ENCODE data around the gene RASAL1.
A peak's percentile ranks its signal among the peaks of the same experiment; 100 is the strongest.

RASAL1 gene

DNA sequence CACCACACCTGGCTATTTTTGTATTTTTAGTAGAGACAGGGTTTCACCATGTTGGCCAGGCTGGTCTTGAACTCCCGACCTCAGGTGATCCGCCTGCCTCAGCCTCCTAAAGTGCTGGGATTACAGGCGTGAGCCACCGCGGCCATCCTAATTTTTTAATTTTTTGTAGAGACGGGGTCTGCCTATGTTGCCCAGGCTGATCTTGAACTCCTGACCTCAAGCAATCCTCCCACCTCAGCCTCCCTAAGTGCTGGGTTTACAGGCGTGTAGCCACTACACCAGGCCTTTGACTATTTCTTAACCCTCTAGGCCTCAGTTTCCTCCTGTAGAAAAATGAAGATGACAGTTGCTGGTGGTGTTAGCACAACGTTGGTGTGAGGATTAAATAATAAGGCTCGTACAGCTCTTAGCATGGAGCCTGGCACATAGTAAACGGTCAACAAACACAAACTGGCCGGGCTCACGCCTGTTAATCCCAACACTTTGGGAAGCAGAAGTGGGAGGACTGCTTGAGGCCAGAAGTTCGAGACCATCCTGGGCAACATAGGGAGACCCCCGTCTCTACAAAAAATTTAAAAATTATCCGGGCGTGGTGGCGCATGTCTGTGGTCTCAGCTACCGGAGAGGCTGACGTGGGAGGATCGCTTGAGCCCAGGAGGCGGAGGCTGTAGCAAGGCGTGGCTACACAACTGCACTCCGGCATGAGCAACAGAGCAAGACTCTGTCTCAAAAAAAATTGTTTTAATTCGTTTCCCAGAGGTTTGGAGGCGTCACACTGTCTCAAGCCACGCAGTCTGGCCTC, 48.7 kb upstream of the RASAL1 start (continued):
- peak; percentile 49; the same call in 1 of the 2 replicates for TF ChIP-seq OSR2 (tag by site-specific recombination; IDR thresholded peaks at IDR 0.05)
- TF ChIP-seq, protein P1, sequence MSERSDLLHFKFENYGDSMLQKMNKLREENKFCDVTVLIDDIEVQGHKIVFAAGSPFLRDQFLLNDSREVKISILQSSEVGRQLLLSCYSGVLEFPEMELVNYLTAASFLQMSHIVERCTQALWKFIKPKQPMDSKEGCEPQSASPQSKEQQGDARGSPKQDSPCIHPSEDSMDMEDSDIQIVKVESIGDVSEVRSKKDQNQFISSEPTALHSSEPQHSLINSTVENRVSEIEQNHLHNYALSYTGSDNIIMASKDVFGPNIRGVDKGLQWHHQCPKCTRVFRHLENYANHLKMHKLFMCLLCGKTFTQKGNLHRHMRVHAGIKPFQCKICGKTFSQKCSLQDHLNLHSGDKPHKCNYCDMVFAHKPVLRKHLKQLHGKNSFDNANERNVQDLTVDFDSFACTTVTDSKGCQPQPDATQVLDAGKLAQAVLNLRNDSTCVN (tag by site-specific recombination; optimal IDR thresholded peaks at IDR 0.05): no peak
- TF ChIP-seq ZFP69B (tag by site-specific recombination; IDR thresholded peaks at IDR 0.05): no peak
- TF ChIP-seq, protein P2, sequence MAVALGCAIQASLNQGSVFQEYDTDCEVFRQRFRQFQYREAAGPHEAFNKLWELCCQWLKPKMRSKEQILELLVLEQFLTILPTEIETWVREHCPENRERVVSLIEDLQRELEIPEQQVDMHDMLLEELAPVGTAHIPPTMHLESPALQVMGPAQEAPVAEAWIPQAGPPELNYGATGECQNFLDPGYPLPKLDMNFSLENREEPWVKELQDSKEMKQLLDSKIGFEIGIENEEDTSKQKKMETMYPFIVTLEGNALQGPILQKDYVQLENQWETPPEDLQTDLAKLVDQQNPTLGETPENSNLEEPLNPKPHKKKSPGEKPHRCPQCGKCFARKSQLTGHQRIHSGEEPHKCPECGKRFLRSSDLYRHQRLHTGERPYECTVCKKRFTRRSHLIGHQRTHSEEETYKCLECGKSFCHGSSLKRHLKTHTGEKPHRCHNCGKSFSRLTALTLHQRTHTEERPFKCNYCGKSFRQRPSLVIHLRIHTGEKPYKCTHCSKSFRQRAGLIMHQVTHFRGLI (tag by site-specific recombination; IDR thresholded peaks at IDR 0.05): no peak; the same call in 1 of the 2 replicates
- TF ChIP-seq ZNF585B (tag by site-specific recombination; IDR thresholded peaks at IDR 0.05): no peak
- TF ChIP-seq, protein P3, sequence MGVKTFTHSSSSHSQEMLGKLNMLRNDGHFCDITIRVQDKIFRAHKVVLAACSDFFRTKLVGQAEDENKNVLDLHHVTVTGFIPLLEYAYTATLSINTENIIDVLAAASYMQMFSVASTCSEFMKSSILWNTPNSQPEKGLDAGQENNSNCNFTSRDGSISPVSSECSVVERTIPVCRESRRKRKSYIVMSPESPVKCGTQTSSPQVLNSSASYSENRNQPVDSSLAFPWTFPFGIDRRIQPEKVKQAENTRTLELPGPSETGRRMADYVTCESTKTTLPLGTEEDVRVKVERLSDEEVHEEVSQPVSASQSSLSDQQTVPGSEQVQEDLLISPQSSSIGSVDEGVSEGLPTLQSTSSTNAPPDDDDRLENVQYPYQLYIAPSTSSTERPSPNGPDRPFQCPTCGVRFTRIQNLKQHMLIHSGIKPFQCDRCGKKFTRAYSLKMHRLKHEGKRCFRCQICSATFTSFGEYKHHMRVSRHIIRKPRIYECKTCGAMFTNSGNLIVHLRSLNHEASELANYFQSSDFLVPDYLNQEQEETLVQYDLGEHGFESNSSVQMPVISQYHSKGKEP (tag by site-specific recombination; IDR thresholded peaks at IDR 0.05): no peak
- TF ChIP-seq ZNF48 (tag by site-specific recombination; IDR thresholded peaks at IDR 0.05): no peak
- TF ChIP-seq, protein P4, sequence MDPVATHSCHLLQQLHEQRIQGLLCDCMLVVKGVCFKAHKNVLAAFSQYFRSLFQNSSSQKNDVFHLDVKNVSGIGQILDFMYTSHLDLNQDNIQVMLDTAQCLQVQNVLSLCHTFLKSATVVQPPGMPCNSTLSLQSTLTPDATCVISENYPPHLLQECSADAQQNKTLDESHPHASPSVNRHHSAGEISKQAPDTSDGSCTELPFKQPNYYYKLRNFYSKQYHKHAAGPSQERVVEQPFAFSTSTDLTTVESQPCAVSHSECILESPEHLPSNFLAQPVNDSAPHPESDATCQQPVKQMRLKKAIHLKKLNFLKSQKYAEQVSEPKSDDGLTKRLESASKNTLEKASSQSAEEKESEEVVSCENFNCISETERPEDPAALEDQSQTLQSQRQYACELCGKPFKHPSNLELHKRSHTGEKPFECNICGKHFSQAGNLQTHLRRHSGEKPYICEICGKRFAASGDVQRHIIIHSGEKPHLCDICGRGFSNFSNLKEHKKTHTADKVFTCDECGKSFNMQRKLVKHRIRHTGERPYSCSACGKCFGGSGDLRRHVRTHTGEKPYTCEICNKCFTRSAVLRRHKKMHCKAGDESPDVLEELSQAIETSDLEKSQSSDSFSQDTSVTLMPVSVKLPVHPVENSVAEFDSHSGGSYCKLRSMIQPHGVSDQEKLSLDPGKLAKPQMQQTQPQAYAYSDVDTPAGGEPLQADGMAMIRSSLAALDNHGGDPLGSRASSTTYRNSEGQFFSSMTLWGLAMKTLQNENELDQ (tag by site-specific recombination; IDR thresholded peaks at IDR 0.05; ENCODE audit: low read depth): no peak
- TF ChIP-seq, protein P5, sequence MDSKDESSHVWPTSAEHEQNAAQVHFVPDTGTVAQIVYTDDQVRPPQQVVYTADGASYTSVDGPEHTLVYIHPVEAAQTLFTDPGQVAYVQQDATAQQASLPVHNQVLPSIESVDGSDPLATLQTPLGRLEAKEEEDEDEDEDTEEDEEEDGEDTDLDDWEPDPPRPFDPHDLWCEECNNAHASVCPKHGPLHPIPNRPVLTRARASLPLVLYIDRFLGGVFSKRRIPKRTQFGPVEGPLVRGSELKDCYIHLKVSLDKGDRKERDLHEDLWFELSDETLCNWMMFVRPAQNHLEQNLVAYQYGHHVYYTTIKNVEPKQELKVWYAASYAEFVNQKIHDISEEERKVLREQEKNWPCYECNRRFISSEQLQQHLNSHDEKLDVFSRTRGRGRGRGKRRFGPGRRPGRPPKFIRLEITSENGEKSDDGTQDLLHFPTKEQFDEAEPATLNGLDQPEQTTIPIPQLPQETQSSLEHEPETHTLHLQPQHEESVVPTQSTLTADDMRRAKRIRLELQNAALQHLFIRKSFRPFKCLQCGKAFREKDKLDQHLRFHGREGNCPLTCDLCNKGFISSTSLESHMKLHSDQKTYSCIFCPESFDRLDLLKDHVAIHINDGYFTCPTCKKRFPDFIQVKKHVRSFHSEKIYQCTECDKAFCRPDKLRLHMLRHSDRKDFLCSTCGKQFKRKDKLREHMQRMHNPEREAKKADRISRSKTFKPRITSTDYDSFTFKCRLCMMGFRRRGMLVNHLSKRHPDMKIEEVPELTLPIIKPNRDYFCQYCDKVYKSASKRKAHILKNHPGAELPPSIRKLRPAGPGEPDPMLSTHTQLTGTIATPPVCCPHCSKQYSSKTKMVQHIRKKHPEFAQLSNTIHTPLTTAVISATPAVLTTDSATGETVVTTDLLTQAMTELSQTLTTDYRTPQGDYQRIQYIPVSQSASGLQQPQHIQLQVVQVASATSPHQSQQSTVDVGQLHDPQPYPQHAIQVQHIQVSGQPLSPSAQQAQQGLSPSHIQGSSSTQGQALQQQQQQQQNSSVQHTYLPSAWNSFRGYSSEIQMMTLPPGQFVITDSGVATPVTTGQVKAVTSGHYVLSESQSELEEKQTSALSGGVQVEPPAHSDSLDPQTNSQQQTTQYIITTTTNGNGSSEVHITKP (tag by site-specific recombination; IDR thresholded peaks at IDR 0.05): peak; percentile 86
- peak; percentile 77 for TF ChIP-seq ZNF121 (tag by site-specific recombination; IDR thresholded peaks at IDR 0.05)
- TF ChIP-seq ZNF664 (tag by site-specific recombination; IDR thresholded peaks at IDR 0.05): 0 out of 2 replicates have a peak, but pooled peaks have one; percentile 31
- no peak for TF ChIP-seq ZNF175 (tag by site-specific recombination; IDR thresholded peaks at IDR 0.05)
- TF ChIP-seq, protein P6, sequence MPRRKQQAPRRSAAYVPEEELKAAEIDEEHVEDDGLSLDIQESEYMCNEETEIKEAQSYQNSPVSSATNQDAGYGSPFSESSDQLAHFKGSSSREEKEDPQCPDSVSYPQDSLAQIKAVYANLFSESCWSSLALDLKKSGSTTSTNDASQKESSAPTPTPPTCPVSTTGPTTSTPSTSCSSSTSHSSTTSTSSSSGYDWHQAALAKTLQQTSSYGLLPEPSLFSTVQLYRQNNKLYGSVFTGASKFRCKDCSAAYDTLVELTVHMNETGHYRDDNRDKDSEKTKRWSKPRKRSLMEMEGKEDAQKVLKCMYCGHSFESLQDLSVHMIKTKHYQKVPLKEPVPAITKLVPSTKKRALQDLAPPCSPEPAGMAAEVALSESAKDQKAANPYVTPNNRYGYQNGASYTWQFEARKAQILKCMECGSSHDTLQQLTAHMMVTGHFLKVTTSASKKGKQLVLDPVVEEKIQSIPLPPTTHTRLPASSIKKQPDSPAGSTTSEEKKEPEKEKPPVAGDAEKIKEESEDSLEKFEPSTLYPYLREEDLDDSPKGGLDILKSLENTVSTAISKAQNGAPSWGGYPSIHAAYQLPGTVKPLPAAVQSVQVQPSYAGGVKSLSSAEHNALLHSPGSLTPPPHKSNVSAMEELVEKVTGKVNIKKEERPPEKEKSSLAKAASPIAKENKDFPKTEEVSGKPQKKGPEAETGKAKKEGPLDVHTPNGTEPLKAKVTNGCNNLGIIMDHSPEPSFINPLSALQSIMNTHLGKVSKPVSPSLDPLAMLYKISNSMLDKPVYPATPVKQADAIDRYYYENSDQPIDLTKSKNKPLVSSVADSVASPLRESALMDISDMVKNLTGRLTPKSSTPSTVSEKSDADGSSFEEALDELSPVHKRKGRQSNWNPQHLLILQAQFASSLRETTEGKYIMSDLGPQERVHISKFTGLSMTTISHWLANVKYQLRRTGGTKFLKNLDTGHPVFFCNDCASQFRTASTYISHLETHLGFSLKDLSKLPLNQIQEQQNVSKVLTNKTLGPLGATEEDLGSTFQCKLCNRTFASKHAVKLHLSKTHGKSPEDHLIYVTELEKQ (tag by site-specific recombination; IDR thresholded peaks at IDR 0.05; ENCODE audit: borderline replicate concordance): no peak
- no peak for TF ChIP-seq ZNF514 (tag by site-specific recombination; IDR thresholded peaks at IDR 0.05)
- TF ChIP-seq KLF8 (tag by site-specific recombination; IDR thresholded peaks at IDR 0.05): no peak
- TF ChIP-seq WT1 (tag by site-specific recombination; IDR thresholded peaks at IDR 0.05): no peak
- no peak for TF ChIP-seq ZNF776 (tag by site-specific recombination; IDR thresholded peaks at IDR 0.05; ENCODE audit: borderline replicate concordance)
- TF ChIP-seq ZNF184 (tag by site-specific recombination; IDR thresholded peaks at IDR 0.05): no peak
- TF ChIP-seq, protein P7, sequence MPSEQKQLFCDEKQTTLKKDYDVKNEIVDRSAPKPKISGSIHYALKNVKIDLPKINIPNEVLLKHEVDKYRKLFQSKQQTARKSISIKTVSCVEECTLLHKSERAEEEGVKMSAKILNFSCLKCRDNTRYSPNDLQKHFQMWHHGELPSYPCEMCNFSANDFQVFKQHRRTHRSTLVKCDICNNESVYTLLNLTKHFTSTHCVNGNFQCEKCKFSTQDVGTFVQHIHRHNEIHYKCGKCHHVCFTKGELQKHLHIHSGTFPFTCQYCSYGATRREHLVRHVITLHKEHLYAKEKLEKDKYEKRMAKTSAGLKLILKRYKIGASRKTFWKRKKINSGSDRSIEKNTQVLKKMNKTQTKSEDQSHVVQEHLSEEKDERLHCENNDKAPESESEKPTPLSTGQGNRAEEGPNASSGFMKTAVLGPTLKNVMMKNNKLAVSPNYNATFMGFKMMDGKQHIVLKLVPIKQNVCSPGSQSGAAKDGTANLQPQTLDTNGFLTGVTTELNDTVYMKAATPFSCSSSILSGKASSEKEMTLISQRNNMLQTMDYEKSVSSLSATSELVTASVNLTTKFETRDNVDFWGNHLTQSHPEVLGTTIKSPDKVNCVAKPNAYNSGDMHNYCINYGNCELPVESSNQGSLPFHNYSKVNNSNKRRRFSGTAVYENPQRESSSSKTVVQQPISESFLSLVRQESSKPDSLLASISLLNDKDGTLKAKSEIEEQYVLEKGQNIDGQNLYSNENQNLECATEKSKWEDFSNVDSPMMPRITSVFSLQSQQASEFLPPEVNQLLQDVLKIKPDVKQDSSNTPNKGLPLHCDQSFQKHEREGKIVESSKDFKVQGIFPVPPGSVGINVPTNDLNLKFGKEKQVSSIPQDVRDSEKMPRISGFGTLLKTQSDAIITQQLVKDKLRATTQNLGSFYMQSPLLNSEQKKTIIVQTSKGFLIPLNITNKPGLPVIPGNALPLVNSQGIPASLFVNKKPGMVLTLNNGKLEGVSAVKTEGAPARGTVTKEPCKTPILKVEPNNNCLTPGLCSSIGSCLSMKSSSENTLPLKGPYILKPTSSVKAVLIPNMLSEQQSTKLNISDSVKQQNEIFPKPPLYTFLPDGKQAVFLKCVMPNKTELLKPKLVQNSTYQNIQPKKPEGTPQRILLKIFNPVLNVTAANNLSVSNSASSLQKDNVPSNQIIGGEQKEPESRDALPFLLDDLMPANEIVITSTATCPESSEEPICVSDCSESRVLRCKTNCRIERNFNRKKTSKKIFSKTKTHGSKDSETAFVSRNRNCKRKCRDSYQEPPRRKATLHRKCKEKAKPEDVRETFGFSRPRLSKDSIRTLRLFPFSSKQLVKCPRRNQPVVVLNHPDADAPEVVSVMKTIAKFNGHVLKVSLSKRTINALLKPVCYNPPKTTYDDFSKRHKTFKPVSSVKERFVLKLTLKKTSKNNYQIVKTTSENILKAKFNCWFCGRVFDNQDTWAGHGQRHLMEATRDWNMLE (tag by site-specific recombination; conservative IDR thresholded peaks at IDR 0.05; ENCODE audit: low read depth): no peak
